Measurements from ENCODE around the gene ABCB1.

Gene ABCB1

DNA sequence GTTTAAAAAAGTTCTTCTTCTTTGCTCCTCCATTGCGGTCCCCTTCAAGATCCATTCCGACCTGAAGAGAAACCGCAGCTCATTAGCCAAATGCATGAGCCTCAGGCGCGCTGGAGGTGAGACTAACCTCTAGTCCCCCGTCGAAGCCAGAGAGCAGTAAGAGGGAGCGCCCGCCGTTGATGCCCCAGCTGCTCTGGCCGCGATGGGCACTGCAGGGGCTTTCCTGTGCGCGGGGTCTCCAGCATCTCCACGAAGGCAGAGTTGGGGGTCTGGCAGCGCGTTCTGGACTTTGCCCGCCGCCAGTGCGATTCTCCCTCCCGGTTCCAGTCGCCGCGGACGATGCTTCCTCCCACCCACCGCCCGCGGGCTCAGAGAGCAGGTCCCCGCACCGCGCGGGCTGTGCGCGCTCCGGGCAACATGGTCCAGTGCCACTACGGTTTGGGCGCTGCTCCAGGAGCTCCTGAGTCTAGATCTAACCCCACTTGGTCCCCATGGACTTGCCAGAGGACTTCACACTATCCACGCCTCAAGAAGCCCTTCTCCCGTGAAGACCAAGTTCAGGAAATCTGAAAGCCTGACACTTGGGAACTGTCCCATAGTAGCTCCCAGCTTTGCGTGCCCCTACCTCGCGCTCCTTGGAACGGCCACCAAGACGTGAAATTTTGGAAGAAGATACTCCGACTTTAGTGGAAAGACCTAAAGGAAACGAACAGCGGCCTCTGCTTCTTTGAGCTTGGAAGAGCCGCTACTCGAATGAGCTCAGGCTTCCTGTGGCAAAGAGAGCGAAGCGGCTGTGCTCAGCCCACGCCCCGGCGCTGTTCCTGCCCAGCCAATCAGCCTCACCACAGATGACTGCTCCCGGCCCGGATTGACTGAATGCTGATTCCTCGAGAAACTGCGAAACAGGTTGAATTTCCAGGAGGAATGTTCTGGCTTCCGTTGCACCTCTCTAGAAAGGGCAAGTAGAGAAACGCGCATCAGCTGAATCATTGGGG is at the start of gene ABCB1:
Gene ABCB1, minus strand, starts transcription at position 755 of the 995 bp plus-strand sequence. Its CDS starts 700 bp downstream, at position 55.
- DNase-seq: peak; percentile 54

GRCh38 chr7:87648316-87648715 is 47.6 kb upstream of the ABCB1 start:
- no peak for DNase-seq

DNA sequence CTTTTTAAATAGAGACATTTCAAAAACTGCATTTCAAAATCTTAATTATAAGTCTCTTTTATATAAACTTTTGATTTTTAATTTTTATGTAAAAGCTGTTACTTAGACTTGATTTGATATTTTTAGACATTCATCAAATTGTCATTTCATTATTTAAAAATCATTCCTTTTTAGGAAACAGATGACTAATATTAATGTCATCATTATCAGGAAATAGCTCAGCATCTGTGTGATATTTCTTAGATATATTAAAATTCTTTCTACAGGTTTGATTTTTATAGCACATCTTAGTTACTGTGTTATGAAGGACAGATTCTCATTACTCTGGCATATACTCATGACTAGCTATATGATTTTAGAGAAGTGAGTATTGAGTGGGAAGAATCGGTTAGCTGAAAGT is 44.8 kb upstream of the ABCB1 start:
- DNase-seq: no peak

DNA sequence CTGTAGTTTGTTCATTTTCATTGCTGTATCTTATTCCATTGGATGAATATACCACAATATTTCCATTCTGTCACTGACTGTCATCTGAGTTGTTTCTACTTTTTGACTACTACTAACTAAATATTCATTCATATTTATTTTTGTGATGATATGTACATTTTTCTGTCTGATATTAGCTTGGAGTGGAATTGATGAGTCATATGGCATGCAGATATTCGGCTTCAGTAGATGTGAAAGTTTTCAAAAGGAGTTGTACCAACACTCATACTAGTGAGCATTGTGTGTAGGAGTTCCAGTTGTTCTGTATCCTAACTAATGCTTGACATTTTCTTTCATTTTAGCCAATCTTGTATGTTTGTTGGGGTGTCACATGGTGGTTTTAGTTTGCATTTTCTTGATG is 35.2 kb upstream of the ABCB1 start:
- no peak for DNase-seq

GRCh38 chr7:87628780-87629569 is 28.3 kb upstream of the ABCB1 start:
- no peak for DNase-seq

- DNase-seq: no peak
These were observed 26.9 kb upstream of the ABCB1 start for GRCh38 chr7:87627634-87627994.

DNA sequence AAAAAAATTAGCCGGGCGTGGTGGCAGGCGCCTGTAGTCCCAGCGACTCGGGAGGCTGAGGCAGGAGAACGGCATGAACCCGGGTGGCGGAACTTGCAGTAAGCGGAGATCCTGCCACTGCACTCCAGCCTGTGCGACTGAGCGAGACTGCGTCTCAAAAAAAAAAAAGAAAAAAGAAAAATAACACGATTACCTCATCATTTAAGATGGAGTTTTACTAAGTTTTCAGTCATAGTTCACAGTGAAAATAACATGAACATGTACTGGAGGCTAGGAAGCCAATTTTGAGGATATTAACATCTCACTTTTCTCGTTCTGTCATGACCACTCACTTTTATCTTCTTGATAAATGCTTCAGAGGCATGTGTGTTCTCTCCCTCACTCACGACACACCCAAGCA is 24.4 kb upstream of the ABCB1 start:
- no peak for DNase-seq

DNA sequence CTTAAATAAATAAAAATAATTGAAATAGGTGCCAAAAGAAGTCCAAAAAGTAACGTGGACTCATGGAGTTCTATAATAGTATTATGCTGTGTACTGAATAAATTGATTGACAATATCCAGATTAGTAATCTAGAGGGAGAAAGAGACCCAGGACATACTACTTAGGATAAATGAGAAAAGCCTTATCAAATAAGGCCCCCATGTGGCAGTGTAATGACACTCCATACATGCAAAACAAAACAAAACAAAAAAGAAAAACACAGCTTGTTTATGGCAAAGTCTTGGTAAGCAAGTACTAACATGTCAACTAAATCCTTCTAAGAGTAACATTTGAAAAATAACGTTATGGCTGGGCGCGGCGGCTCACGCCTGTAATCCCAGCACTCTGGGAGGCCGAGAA is 23.9 kb upstream of the ABCB1 start:
- no peak for DNase-seq

DNA sequence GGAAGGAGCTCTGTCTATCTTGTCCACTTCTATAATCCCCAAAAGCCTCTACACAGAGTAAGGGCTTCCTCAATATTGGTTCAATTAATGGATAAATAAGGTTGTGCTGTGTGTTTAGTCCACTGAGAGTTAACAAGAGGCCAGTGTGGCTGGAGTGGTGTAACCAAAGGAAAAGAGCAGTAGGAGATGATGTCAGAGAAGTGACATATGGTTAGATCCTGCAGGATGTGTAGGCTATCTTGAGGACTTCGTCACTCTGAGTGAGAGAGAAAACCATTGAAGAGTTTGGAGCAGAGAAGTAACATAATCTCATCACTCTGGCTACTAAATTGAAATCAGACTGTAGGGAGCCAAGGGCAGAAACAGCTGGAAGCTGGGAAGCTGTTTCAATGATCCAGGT is 14.5 kb upstream of the ABCB1 start:
- no peak for DNase-seq

GRCh38 chr7:87609916-87610315 is 9.2 kb upstream of the ABCB1 start:
- no peak for DNase-seq

DNA sequence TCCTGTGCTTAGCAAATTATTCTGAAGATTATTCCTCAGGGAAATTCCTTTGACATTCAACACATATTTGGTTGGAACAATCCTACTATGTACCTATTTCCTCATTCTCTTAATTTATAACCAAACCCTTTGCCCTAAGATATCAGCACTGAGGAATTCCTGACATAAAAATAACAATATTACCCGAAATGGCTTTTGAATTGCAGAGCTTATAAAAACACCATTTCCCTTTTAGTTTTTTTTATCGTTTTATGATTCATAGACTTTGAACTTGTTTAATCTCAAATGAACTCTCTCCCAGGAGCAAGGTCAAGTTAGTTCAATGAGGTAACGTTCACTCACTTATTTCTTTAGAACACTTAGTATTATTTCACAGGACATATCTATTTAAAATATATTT is 7.7 kb upstream of the ABCB1 start:
- DNase-seq: no peak

- no peak for DNase-seq
These were observed 3.6 kb upstream of the ABCB1 start for GRCh38 chr7:87604264-87604663.

DNA sequence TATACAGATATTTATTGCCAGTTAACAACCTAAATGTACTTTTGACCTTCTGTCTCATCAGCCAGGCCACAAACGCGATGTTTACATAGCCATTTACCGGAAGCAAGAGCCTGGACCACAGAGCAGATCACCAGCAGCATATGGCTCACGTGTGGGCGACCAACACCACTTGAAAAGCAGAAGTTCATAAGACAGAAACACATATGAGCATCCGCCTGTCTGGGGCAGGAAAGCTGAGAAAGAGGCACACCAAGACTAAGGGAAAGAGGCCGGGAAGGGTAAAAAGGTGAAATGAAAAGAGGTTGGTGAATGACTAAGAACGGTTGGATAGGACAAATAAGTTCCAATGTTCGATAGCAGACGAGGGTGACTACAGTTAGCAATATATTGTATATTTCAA is 1.3 kb downstream of the ABCB1 start:
- peak; percentile 44 for DNase-seq

GRCh38 chr7:87598234-87599009 is 2.3 kb downstream of the ABCB1 start:
- no peak for DNase-seq

GRCh38 chr7:87596696-87597095 is 4.0 kb downstream of the ABCB1 start:
- no peak for DNase-seq

DNA sequence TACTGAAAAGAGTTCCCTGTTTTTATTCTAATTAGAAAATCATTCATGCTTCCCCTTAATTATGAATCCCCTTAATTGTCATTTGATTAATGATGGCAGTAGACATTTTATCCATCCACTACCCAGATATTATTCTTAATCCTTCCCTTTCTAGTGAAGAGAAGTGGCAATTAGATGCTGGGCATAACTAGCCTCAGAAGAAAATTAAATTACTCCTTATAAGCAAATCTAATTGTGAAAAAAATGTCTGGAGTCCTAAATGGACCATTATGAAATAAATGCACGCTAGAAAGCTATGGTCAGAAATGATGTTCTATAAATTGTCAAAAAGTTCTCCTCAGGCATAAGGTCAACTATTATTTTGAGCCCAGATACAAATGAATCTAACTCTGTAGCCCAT is 4.5 kb downstream of the ABCB1 start:
- DNase-seq: no peak

- no peak for DNase-seq
These were observed 8.4 kb downstream of the ABCB1 start for GRCh38 chr7:87592300-87592699.

DNA sequence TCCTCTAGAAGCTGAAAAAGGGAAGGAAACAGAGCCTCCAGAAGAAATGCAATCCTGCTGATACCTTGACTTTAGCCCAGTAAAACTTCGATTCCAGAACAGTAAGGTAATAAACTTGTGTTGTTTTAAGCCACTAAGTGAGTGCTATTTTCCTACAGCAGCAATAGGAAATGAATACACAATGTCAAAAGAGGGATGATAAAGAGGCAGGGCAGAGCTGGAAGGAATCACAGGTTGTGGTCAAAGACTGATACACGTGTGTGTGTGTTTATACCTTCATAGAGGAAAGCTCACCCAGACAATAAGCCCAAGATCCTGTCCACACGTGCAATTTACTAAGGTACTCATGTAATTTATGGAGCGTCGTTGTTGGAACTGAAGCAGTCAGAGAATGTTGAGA is 9.5 kb downstream of the ABCB1 start:
- DNase-seq: no peak

GRCh38 chr7:87590578-87590977 is 10.1 kb downstream of the ABCB1 start:
- DNase-seq: no peak

DNA sequence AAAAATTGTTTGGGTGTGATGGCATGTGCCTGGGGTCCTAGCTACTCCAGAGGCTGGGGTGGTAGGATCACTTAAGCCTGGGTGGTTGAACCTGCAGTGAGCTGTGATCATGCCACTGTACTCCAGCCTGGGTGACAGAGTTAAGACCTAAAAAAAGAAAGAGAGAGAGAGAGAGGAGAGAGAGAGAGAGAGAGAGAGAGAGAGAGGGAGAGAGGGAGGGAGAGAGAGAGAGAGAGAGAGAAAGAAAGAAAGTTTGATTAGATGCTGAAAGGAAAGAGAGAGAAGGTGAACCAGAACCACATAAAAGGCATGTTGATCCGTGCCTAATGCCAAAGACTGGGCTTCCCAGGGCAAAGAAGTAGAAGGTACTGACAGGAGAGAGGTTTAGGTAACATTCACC is 11.1 kb downstream of the ABCB1 start:
- DNase-seq: no peak

DNA sequence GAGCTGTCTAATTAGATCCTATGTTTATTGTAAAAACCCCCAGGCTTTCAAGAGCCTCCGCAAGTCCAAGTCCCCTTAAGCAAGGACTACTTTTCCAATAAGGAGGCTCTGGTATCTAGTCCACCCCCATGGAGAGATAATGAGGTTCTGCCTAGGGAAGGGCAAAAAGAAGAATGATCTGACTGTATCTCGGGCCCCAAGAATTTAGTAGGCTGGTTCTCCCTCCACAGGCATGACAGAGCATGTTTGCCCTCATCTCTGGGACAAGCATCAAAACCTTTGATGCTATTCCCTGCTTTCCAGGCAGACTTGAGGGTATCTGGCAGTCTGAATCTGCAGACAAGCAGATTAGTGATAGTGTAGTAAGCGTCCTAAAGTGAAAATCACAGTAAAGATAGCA is 19.0 kb downstream of the ABCB1 start:
- no peak for DNase-seq

- no peak for DNase-seq
These were observed 20.0 kb downstream of the ABCB1 start for GRCh38 chr7:87580636-87581035.

GRCh38 chr7:87575521-87575920 is 25.2 kb downstream of the ABCB1 start:
- no peak for DNase-seq
